HepG2 (cell line): Measurements from ENCODE around the gene CDK5R1. TPM values are rescaled to one million over a fixed set of nuclear protein-coding genes. Genes with fewer than 3 reads are reported as not detected.
"Not testable (repeated sequence)": the region's sequence is repeated elsewhere in the genome, so short reads cannot be mapped to it uniquely, and the experiment has no call there.

ENCODE experiments used
- ATAC-seq: fragments of 200-7000 bp; cut with Tn5 transposase; 3 replicates; pipeline ENCODE4 v1.9.1; 2020; ENCODE audit warnings: mild to moderate bottlenecking, moderate library complexity
- BruUV-seq: library from RNA; stranded (reverse); fragments of 400-500 nt; replicated peaks from 2 replicates; lab custom pipeline; 2021; lab: Mats Ljungman, UMichigan
- CTCF ChIA-PET: fragments of 300-600 bp; formaldehyde crosslinking; extraction: SDS; loops from one replicate; lab custom pipeline; 2021; ENCODE audit warnings: low total read pairs, inconsistent platforms, low intra/inter-chr PET ratio; lab: Yijun Ruan, JAX
- POLR2A ChIA-PET: fragments of 350-600 bp; sonication (Branson Sonifier 250); formaldehyde crosslinking; loops from one replicate; lab custom pipeline; 2020; ENCODE audit warnings: antibody characterized with exemption, inconsistent platforms; lab: Yijun Ruan, JAX
- DNase-seq: peaks from one replicate; pipeline ENCODE4 v3.0.0-alpha.2; 2015; ENCODE audit warnings: low spot score
- FAIRE-seq: peaks from 3 replicates; lab custom pipeline; 2011; peaks lifted over from hg19 to GRCh38; lab: Jason Lieb, UNC
- H2AFZ ChIP-seq: one replicate; pipeline ENCODE4 v1.6.1; 2011; ENCODE audit warnings: low read length, inconsistent platforms
- H3K27ac ChIP-seq: fragments of 300-600 bp; 3 replicates; pipeline ENCODE4 v1.8.0; 2011; ENCODE audit warnings: mixed run types, mild to moderate bottlenecking, mixed read lengths, low read length, inconsistent platforms; ENCODE audit not compliant: insufficient read depth; ENCODE audit errors: extremely low read length
- H3K27me3 ChIP-seq, 2 experiments: fragments of 200-600 bp in 1 of 2; 2 replicates in 1 of 2; 3 replicates in 1 of 2; pipeline versions ENCODE4 v1.6.0 to v1.8.0; 2011; ENCODE audit warnings: low read length in 2 of 2, mild to moderate bottlenecking in 2 of 2, moderate library complexity in 2 of 2, inconsistent platforms in 1 of 2; ENCODE audit not compliant: insufficient read depth in 2 of 2, control insufficient read depth in 1 of 2
- H3K36me3 ChIP-seq, 2 experiments: fragments of 200-600 bp in 1 of 2; replicated peaks in 1 of 2; 2 replicates in 1 of 2; 3 replicates in 1 of 2; pipeline versions ENCODE4 v1.5.1 to v1.8.0; 2011; ENCODE audit warnings: low read length in 2 of 2, inconsistent platforms in 1 of 2; ENCODE audit not compliant: insufficient read depth in 2 of 2, control insufficient read depth in 1 of 2
- H3K4me1 ChIP-seq: 2 replicates; pipeline ENCODE4 v1.5.1; 2012; ENCODE audit warnings: low read length, inconsistent platforms; ENCODE audit not compliant: insufficient read depth
- H3K4me2 ChIP-seq: 2 replicates; pipeline ENCODE4 v1.6.0; 2011; ENCODE audit warnings: low read depth, low read length, inconsistent platforms
- H3K4me3 ChIP-seq, 3 experiments: fragments of 200-600 bp in 1 of 3; sonication (generic), shearing (Covaris generic) in 1 of 3; replicated peaks in 1 of 3; 2 replicates each; pipeline ENCODE4 v1.5.1; 2011 to 2016; ENCODE audit warnings: low read length in 3 of 3, inconsistent platforms in 2 of 3, low read depth in 2 of 3, mild to moderate bottlenecking in 2 of 3, control low read depth in 1 of 3, mixed read lengths in 1 of 3; ENCODE audit not compliant: insufficient read depth in 1 of 3
- H3K79me2 ChIP-seq: one replicate; pipeline ENCODE4 v1.6.1; 2011; ENCODE audit warnings: low read length, inconsistent platforms; ENCODE audit not compliant: insufficient read depth
- H3K9ac ChIP-seq: 2 replicates; pipeline ENCODE4 v1.6.0; 2011; ENCODE audit warnings: mild to moderate bottlenecking, low read depth, low read length, inconsistent platforms; ENCODE audit not compliant: insufficient read depth
- H3K9me3 ChIP-seq: 2 replicates; pipeline ENCODE4 v1.5.1; 2012; ENCODE audit warnings: mild to moderate bottlenecking, low read length
- H4K20me1 ChIP-seq: 2 replicates; pipeline ENCODE4 v1.6.0; 2011; ENCODE audit warnings: inconsistent platforms, mild to moderate bottlenecking, low read length, moderate library complexity; ENCODE audit not compliant: insufficient read depth
- DNMT1 ChIP-seq: sonication (generic); formaldehyde crosslinking; IDR thresholded peaks from 2 replicates; pipeline ENCODE4 v1.5.1; 2020; ENCODE audit warnings: mild to moderate bottlenecking, missing genetic modification reagents
- FIP1L1 ChIP-seq: fragments of 200-400 bp; formaldehyde crosslinking; IDR thresholded peaks from 2 replicates; pipeline ENCODE4 v1.6.1; 2018; ENCODE audit warnings: low read depth, mild to moderate bottlenecking, low read length, moderate library complexity, borderline replicate concordance; ENCODE audit not compliant: insufficient read depth
- KDM2A ChIP-seq: sonication (generic); formaldehyde crosslinking; IDR thresholded peaks from 2 replicates; pipeline ENCODE4 v1.4.0; 2020; ENCODE audit warnings: low read depth, missing genetic modification reagents, borderline replicate concordance
- MYNN ChIP-seq: sonication (generic); formaldehyde crosslinking; IDR thresholded peaks from 2 replicates; pipeline ENCODE4 v1.4.0; 2020; ENCODE audit warnings: mild to moderate bottlenecking, low read depth, missing genetic modification reagents
- SAFB2 ChIP-seq: sonication (generic); formaldehyde crosslinking; IDR thresholded peaks from 2 replicates; pipeline ENCODE4 v1.5.1; 2020; ENCODE audit warnings: missing genetic modification reagents, low read depth, mild to moderate bottlenecking, borderline replicate concordance
- SALL1 ChIP-seq: sonication (generic); formaldehyde crosslinking; IDR thresholded peaks from 2 replicates; pipeline ENCODE4 v1.8.0; 2022; ENCODE audit warnings: mild to moderate bottlenecking, missing genetic modification reagents
- ZNF713 ChIP-seq: sonication (generic); formaldehyde crosslinking; IDR thresholded peaks from 2 replicates; pipeline ENCODE4 v1.4.0; 2020; ENCODE audit warnings: mild to moderate bottlenecking, missing genetic modification reagents
- whole genome bisulfite sequencing: methylation state at CpG from one replicate; pipeline ENCODE4 v1.1.6; 2017; ENCODE audit warnings: low lambda C conversion rate; 5-methylcytosine and 5-hydroxymethylcytosine counted together
- in situ Hi-C: cut with HindIII; loops from 2 replicates; pipeline ENCODE4 v1.10.0; 2017; ENCODE audit warnings: low pct_unique_long_range_greater_than_20kb; ENCODE audit not compliant: extremely low pct_ligation_motif_present
- intact Hi-C: fragments of 100-400 bp; cut with micrococcal nuclease; formaldehyde crosslinking; loops from one replicate; pipeline ENCODE4 v1.10.0; 2022; ENCODE audit not compliant: unreplicated experiment
- polyA plus RNA-seq, 8 experiments: library from polyadenylated mRNA; depleted of rRNA in 3 of 8; stranded (reverse) in 7 of 8; unstranded in 1 of 8; fragments of >200 nt; fragmentation: Illumina TruSeq in 4 of 8; extraction: Trizol in 4 of 8; gene quantifications; 2 replicates each; pipeline versions ENCODE4 v1.2.1 to v1.2.3, GENCODE V29; 2011 to 2016; ENCODE audit warnings: low read depth in 4 of 8, missing spikeins in 1 of 8, mixed read lengths in 1 of 8; ENCODE audit not compliant: insufficient read depth in 1 of 8
- total RNA-seq, 5 experiments: library from RNA; depleted of rRNA; stranded (reverse); fragments of >200 nt; fragmentation: Illumina TruSeq; extraction: Trizol; gene quantifications; 2 replicates each; pipeline ENCODE4 v1.2.3, GENCODE V29; 2016; ENCODE audit warnings: low read depth in 1 of 5
- TF ChIP-seq, protein P1 (sequence below): sonication (generic); formaldehyde crosslinking; IDR thresholded peaks from 2 replicates; pipeline ENCODE4 v1.5.0; 2020; ENCODE audit warnings: missing genetic modification reagents, mild to moderate bottlenecking, borderline replicate concordance
- TF ChIP-seq, protein P2 (sequence below): sonication (generic); formaldehyde crosslinking; IDR thresholded peaks from 2 replicates; pipeline ENCODE4 v1.4.0; 2020; ENCODE audit warnings: missing genetic modification reagents

Gene CDK5R1
- total and polyA plus RNA-seq, 2 of the 13 experiments (the other 11 are each of a cell fraction or from before 2014, with no cell fraction given), result 1.1 to 3.9 TPM

DNA sequence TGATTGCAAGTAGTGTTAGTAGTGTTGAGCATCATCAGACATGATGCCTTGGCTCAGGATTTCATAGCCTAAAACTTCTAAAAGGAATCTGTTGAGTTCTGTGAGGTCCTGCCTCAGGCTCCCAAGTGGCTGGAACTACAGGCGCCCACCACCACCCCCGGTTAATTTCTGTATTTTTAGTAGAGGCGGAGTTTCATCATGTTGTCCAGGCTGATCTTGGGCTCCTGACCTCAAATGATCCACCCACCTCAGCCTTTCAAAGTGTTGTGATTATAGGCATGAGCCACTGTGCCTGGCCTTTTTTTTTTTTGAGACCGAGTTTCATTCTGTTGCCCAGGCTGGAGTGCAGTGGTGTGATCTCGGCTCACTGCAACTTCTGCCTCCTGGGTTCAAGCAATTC lies 36.8 kb upstream of the CDK5R1 start:
- no peak overlapping the region for H3K4me3 ChIP-seq
- H4K20me1 ChIP-seq, result peaks cover 15% of the 10 kb centered on the region
- ChIA-PET POLR2A (interaction anchor here (1.3 kb wide), 1 partner anchor 36 kb away, joined by 3 read pairs; the partner anchor contains the start of gene CDK5R1), CTCF (no interaction called here)
- H3K79me2 ChIP-seq, result peaks cover 63% of the 10 kb centered on the region
- no peaks in the 10 kb centered on the region for H3K27me3 ChIP-seq
- no peak overlapping the region for H3K4me2 ChIP-seq
- no peaks in the 10 kb centered on the region for H3K9me3 ChIP-seq
- DNase-seq (no peak), FAIRE-seq (no peak), ATAC-seq (no peak)
- H3K4me1 ChIP-seq, result peaks cover 23% of the 10 kb centered on the region
- TF ChIP-seq DNMT1 (CRISPR knock-in tag), result no peak
- no peak for TF ChIP-seq SAFB2 (CRISPR knock-in tag)
- no peak for TF ChIP-seq KDM2A (CRISPR knock-in tag)
- no peak for TF ChIP-seq MYNN (CRISPR knock-in tag)
- TF ChIP-seq, protein P1, sequence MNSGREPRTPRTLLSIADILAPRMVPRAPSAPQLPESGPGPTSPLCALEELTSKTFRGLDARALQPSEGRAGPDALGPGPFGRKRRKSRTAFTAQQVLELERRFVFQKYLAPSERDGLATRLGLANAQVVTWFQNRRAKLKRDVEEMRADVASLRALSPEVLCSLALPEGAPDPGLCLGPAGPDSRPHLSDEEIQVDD (CRISPR knock-in tag), result no peak
- TF ChIP-seq SALL1, result no peak
- no peak for TF ChIP-seq ZNF713 (CRISPR knock-in tag)
- no peak for TF ChIP-seq FIP1L1
- TF ChIP-seq, protein P2, sequence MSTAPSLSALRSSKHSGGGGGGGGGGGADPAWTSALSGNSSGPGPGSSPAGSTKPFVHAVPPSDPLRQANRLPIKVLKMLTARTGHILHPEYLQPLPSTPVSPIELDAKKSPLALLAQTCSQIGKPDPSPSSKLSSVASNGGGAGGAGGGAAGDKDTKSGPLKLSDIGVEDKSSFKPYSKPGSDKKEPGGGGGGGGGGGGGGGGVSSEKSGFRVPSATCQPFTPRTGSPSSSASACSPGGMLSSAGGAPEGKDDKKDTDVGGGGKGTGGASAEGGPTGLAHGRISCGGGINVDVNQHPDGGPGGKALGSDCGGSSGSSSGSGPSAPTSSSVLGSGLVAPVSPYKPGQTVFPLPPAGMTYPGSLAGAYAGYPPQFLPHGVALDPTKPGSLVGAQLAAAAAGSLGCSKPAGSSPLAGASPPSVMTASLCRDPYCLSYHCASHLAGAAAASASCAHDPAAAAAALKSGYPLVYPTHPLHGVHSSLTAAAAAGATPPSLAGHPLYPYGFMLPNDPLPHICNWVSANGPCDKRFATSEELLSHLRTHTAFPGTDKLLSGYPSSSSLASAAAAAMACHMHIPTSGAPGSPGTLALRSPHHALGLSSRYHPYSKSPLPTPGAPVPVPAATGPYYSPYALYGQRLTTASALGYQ (CRISPR knock-in tag), result no peak
- H3K9ac ChIP-seq, result no peak overlapping the region
- intact Hi-C loops (no loop called here), in situ Hi-C loops (no loop called here)
- H2AFZ ChIP-seq, result no peak overlapping the region
- no TSS peak for BruUV-seq
- peaks cover 7 to 64% of the 10 kb centered on the region in 2 experiments for H3K36me3 ChIP-seq
- whole genome bisulfite sequencing, result 97% methylated on average over 5 of the region's 5 CpGs
- no peak overlapping the region for H3K27ac ChIP-seq

DNA sequence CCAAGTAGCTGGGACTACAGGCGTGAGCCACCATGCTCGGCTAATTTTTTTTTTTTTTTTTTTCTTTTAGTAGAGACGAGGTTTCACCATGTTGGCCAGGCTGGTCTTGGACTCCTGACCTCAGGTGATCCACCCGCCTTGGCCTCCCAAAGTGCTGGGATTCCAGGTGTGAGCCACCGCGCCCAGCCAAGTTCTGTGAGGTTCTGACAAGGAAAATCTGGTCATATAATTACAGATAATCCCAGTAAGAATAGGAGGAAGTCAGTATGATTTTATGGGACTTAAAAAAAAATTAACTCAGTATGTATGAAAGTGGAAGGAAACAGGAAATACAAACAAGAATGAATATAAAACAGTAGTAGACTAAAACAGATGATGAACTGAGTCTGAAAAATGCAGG lies 36.4 kb upstream of the CDK5R1 start:
- ATAC-seq, H3K27me3 ChIP-seq, H3K9ac ChIP-seq, in situ Hi-C loops, H3K4me3 ChIP-seq, BruUV-seq, CTCF ChIA-PET, H3K4me2 ChIP-seq, H3K9me3 ChIP-seq, intact Hi-C loops, H2AFZ ChIP-seq, FAIRE-seq, H3K27ac ChIP-seq, DNase-seq: not testable (repeated sequence)
- WGBS, result 98% methylated on average over 6 of the region's 6 CpGs
- peaks cover 10 to 68% of the 10 kb centered on the region in 2 experiments for H3K36me3 ChIP-seq
- POLR2A ChIA-PET, result interaction anchor here (1.3 kb wide), 1 partner anchor 36 kb away, joined by 3 read pairs; the partner anchor contains the start of gene CDK5R1
- H3K79me2 ChIP-seq, result peaks cover 62% of the 10 kb centered on the region
- peaks cover 11% of the 10 kb centered on the region for H4K20me1 ChIP-seq
- peaks cover 23% of the 10 kb centered on the region for H3K4me1 ChIP-seq
